Panc1 (cell line): Measurements from ENCODE around the gene KATNIP.

ENCODE experiments used
- TF ChIP-seq, protein P1 (sequence below): fragments of 450-650 bp; IDR thresholded peaks from 2 replicates; pipeline ENCODE4 v1.5.1; 2017; ENCODE audit warnings: mild to moderate bottlenecking
- TF ChIP-seq, protein P2 (sequence below), 2 experiments: IDR thresholded peaks; 2 replicates each; pipeline ENCODE4 v1.6.1; 2011 to 2012; ENCODE audit warnings: low read depth in 2 of 2, control low read depth in 1 of 2, low read length in 1 of 2, mild to moderate bottlenecking in 1 of 2, moderate library complexity in 1 of 2; ENCODE audit not compliant: insufficient read depth in 1 of 2

DNA sequence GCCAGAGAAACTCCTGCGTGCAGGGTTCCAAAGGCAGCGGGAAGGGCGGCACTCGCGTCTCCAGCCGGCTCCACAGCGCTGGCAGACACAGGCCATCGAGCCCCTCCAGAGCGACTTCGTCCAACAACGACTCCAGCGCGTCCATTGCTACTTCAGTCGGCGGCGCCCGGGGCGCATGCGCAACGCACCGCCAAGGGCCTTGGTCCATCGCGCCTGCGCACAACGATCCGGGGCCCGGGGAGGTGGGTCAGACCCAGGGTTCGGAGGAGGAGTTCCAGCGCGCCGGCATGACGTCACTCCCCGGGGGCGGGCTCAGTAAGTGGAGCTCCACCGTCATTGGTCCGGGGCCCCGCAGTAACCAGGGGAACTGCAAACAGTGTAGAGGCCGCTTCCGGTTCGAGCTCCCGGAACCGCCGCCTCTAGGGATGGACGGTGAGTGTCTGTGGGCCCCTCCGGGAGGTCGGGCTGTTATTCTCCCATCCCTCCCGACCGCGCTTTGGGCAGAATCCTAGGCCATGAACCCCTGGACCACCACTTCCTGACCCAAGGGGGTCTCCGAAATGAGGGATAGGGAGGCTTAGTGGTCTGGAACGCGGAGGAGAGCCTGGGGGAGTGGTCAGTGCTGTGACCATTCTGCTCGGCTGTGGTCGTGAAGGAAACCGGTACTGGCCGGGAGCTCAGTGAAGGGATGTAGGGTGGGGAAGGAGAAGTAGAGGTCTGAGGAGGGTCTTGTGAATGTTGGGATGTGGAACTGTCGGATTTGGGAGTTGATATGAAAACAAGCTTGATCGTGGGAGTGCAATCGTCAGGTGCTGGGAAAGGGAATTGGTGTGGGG, at the start of gene KATNIP, which contains the start of gene GTF3C1:
- TF ChIP-seq, protein P1, sequence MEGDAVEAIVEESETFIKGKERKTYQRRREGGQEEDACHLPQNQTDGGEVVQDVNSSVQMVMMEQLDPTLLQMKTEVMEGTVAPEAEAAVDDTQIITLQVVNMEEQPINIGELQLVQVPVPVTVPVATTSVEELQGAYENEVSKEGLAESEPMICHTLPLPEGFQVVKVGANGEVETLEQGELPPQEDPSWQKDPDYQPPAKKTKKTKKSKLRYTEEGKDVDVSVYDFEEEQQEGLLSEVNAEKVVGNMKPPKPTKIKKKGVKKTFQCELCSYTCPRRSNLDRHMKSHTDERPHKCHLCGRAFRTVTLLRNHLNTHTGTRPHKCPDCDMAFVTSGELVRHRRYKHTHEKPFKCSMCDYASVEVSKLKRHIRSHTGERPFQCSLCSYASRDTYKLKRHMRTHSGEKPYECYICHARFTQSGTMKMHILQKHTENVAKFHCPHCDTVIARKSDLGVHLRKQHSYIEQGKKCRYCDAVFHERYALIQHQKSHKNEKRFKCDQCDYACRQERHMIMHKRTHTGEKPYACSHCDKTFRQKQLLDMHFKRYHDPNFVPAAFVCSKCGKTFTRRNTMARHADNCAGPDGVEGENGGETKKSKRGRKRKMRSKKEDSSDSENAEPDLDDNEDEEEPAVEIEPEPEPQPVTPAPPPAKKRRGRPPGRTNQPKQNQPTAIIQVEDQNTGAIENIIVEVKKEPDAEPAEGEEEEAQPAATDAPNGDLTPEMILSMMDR: no peak
- TF ChIP-seq, protein P2, sequence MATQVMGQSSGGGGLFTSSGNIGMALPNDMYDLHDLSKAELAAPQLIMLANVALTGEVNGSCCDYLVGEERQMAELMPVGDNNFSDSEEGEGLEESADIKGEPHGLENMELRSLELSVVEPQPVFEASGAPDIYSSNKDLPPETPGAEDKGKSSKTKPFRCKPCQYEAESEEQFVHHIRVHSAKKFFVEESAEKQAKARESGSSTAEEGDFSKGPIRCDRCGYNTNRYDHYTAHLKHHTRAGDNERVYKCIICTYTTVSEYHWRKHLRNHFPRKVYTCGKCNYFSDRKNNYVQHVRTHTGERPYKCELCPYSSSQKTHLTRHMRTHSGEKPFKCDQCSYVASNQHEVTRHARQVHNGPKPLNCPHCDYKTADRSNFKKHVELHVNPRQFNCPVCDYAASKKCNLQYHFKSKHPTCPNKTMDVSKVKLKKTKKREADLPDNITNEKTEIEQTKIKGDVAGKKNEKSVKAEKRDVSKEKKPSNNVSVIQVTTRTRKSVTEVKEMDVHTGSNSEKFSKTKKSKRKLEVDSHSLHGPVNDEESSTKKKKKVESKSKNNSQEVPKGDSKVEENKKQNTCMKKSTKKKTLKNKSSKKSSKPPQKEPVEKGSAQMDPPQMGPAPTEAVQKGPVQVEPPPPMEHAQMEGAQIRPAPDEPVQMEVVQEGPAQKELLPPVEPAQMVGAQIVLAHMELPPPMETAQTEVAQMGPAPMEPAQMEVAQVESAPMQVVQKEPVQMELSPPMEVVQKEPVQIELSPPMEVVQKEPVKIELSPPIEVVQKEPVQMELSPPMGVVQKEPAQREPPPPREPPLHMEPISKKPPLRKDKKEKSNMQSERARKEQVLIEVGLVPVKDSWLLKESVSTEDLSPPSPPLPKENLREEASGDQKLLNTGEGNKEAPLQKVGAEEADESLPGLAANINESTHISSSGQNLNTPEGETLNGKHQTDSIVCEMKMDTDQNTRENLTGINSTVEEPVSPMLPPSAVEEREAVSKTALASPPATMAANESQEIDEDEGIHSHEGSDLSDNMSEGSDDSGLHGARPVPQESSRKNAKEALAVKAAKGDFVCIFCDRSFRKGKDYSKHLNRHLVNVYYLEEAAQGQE (IDR thresholded peaks at IDR 0.05; ENCODE audit: insufficient read depth in 1 of 2, low read depth in 2 of 2, low read length in 1 of 2): peak in 1 of 2 experiments; percentile 30; a peak in 1 of 4 replicates
